Measurements from ENCODE around the gene FBXL7.

- TF ChIP-seq, protein P1, sequence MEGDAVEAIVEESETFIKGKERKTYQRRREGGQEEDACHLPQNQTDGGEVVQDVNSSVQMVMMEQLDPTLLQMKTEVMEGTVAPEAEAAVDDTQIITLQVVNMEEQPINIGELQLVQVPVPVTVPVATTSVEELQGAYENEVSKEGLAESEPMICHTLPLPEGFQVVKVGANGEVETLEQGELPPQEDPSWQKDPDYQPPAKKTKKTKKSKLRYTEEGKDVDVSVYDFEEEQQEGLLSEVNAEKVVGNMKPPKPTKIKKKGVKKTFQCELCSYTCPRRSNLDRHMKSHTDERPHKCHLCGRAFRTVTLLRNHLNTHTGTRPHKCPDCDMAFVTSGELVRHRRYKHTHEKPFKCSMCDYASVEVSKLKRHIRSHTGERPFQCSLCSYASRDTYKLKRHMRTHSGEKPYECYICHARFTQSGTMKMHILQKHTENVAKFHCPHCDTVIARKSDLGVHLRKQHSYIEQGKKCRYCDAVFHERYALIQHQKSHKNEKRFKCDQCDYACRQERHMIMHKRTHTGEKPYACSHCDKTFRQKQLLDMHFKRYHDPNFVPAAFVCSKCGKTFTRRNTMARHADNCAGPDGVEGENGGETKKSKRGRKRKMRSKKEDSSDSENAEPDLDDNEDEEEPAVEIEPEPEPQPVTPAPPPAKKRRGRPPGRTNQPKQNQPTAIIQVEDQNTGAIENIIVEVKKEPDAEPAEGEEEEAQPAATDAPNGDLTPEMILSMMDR (IDR thresholded peaks at IDR 0.05; ENCODE audit: low read depth, low read length) = no peak
- TF ChIP-seq POLR2A (IDR thresholded peaks at IDR 0.05; ENCODE audit: extremely low read depth, insufficient read length) = no peak
- TF ChIP-seq, protein P2, sequence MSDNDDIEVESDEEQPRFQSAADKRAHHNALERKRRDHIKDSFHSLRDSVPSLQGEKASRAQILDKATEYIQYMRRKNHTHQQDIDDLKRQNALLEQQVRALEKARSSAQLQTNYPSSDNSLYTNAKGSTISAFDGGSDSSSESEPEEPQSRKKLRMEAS (IDR thresholded peaks at IDR 0.05; ENCODE audit: low read depth, low read length) = no peak
These were observed 12.8 kb upstream of the FBXL7 start for GRCh38 chr5:15487228-15487627.

Measured in NB4 (cell line).